Smooth muscle cell of bladder (primary cell): ENCODE data around the gene TMEM238L. TPM values are rescaled to one million over a fixed set of nuclear protein-coding genes. Genes with fewer than 3 reads are reported as not detected.

Experiments used
- total RNA-seq: library from RNA; depleted of rRNA; stranded (reverse); fragments of >200 nt; gene quantifications from 2 replicates; pipeline ENCODE4 v1.2.3, GENCODE V29; 2014

TMEM238L gene
- total RNA-seq = not detected in 2 replicates

GRCh38 chr17:10803830-10804475, at the start of gene TMEM238L:
Gene TMEM238L, minus strand, starts transcription at chr17:10804099. Its CDS starts 136 bp downstream, at chr17:10803963.

GRCh38 chr17:10837921-10838320, 34.0 kb upstream of the TMEM238L start, which contains the start of gene PIRT:
Gene PIRT, minus strand, starts transcription at chr17:10838087. Its CDS starts 12,442 bp downstream, at chr17:10825645.

Other genes starting within 250 kb of the TMEM238L start
- gene MYH3, start 146.8 kb downstream of the TMEM238L start, total RNA-seq = 0.43 and 1.1 TPM in 2 replicates
- 20.8 and 27.8 TPM in 2 replicates for gene SCO1, start 106.6 kb downstream of the TMEM238L start, total RNA-seq
- gene ADPRM, start 106.5 kb downstream of the TMEM238L start, total RNA-seq = 14.6 and 19.5 TPM in 2 replicates
- 2.4 and 3.8 TPM in 2 replicates for gene TMEM220, start 74.1 kb downstream of the TMEM238L start, total RNA-seq
- not detected in 2 replicates for gene PIRT, start 34.0 kb upstream of the TMEM238L start, total RNA-seq